ENCODE results near the gene POLDIP3. TPM values are rescaled to one million over a fixed set of nuclear protein-coding genes. Genes with fewer than 3 reads are reported as not detected.

The POLDIP3 gene
- total RNA-seq, 4 donors from 2014 or later = 32.4 to 61.1 (median 45.7) TPM

GRCh38 chr22:42602470-42602869 is 12.2 kb downstream of the POLDIP3 start:
- Histone ChIP-seq H3K9me3 (no peaks in the 10 kb centered on the region), H3K4me3 (no peak overlapping the region), H3K27ac (no peak overlapping the region), H3K36me3 (peaks cover 67% of the 10 kb centered on the region), H3K27me3 (no peaks in the 10 kb centered on the region), H3K4me1 (peaks cover 19% of the 10 kb centered on the region)
- TF ChIP-seq CTCF (IDR thresholded peaks at IDR 0.05) (no peak), POLR2AphosphoS5 (IDR thresholded peaks at IDR 0.05) (no peak)
- 72% methylated on average over 2 of the region's 2 CpGs for WGBS
- DNase-seq (ENCODE audit: low spot score in 2 of 2) = no peak

- Histone ChIP-seq H3K4me1 (peaks cover 19% of the 10 kb centered on the region), H3K36me3 (peaks cover 69% of the 10 kb centered on the region), H3K27me3 (no peaks in the 10 kb centered on the region), H3K4me3 (no peak overlapping the region), H3K27ac (no peak overlapping the region), H3K9me3 (no peaks in the 10 kb centered on the region)
- 88% methylated on average over 6 of the region's 6 CpGs for WGBS
- TF ChIP-seq POLR2A (IDR thresholded peaks at IDR 0.05) (no peak), POLR2AphosphoS5 (IDR thresholded peaks at IDR 0.05) (no peak), CTCF (IDR thresholded peaks at IDR 0.05) (no peak), EP300 (IDR thresholded peaks at IDR 0.05) (no peak)
- no peak for DNase-seq (ENCODE audit: low spot score in 2 of 2)
These were observed 12.7 kb downstream of the POLDIP3 start for GRCh38 chr22:42601879-42602465.

- Histone ChIP-seq H3K4me1 (peaks cover 4% of the 10 kb centered on the region), H3K4me3 (no peak overlapping the region), H3K27me3 (no peaks in the 10 kb centered on the region), H3K9me3 (no peaks in the 10 kb centered on the region), H3K27ac (no peak overlapping the region), H3K36me3 (peaks cover 98% of the 10 kb centered on the region)
- WGBS = 92% methylated on average over 10 of the region's 11 CpGs
- TF ChIP-seq POLR2AphosphoS5 (IDR thresholded peaks at IDR 0.05) (no peak), CTCF (IDR thresholded peaks at IDR 0.05) (no peak), EP300 (IDR thresholded peaks at IDR 0.05) (no peak), POLR2A (IDR thresholded peaks at IDR 0.05) (no peak)
- DNase-seq (ENCODE audit: low spot score in 2 of 2) = no peak
These were observed 17.7 kb downstream of the POLDIP3 start for GRCh38 chr22:42596863-42597530.

GRCh38 chr22:42596336-42596735 is 18.3 kb downstream of the POLDIP3 start:
- DNase-seq (ENCODE audit: low spot score in 2 of 2) = no peak
- 32% methylated on average over 5 of the region's 5 CpGs for WGBS
- Histone ChIP-seq H3K4me3 (no peak overlapping the region), H3K9me3 (no peaks in the 10 kb centered on the region), H3K4me1 (no peaks in the 10 kb centered on the region), H3K36me3 (peaks cover 98% of the 10 kb centered on the region), H3K27ac (no peak overlapping the region), H3K27me3 (no peaks in the 10 kb centered on the region)
- TF ChIP-seq POLR2A (IDR thresholded peaks at IDR 0.05) = no peak
- TF ChIP-seq POLR2AphosphoS5 (IDR thresholded peaks at IDR 0.05) = no peak
- TF ChIP-seq EP300 (IDR thresholded peaks at IDR 0.05) = no peak
- TF ChIP-seq CTCF (IDR thresholded peaks at IDR 0.05) = no peak

- H3K27me3 ChIP-seq = no peaks in the 10 kb centered on the region
- no peak overlapping the region for H3K4me3 ChIP-seq
- no peak overlapping the region for H3K27ac ChIP-seq
- no peak for DNase-seq (ENCODE audit: low spot score in 2 of 2)
- no peaks in the 10 kb centered on the region for H3K4me1 ChIP-seq
- peaks cover 100% of the 10 kb centered on the region for H3K36me3 ChIP-seq
- no peaks in the 10 kb centered on the region for H3K9me3 ChIP-seq
- 63% methylated on average over 3 of the region's 3 CpGs for WGBS
- no peak for TF ChIP-seq EP300 (IDR thresholded peaks at IDR 0.05)
- no peak for TF ChIP-seq CTCF (IDR thresholded peaks at IDR 0.05)
- no peak for TF ChIP-seq POLR2AphosphoS5 (IDR thresholded peaks at IDR 0.05)
These were observed 19.2 kb downstream of the POLDIP3 start for GRCh38 chr22:42595434-42595833.

Data from suprapubic skin (tissue), 4 donors.